Tibial artery (tissue), 4 donors: ENCODE results near the gene HOXC4.
"Not testable (repeated sequence)": the region's sequence is repeated elsewhere in the genome, so short reads cannot be mapped to it uniquely, and the experiment has no call there.

Experiments
- DNase-seq, 2 donors: peaks; one replicate each; pipeline ENCODE4 v3.0.0-alpha.2; 2019
- H3K27ac ChIP-seq, 2 donors: fragments of 200-600 bp; sonication (generic) in 1 of 2; 1 replicate in 1 of 2; 2 replicates in 1 of 2; pipeline ENCODE4 v1.5.1; 2018 to 2019; ENCODE audit warnings: mild to moderate bottlenecking in 1 of 2
- H3K27me3 ChIP-seq, 2 donors: fragments of 200-600 bp; sonication (generic) in 1 of 2; one replicate each; pipeline versions ENCODE4 v1.5.1 to v1.6.0; 2016 to 2019
- H3K36me3 ChIP-seq, 3 donors: fragments of 200-600 bp; sonication (generic) in 2 of 3; one replicate each; pipeline ENCODE4 v1.5.1; 2016 to 2019; ENCODE audit warnings: mild to moderate bottlenecking in 2 of 3
- H3K4me1 ChIP-seq, 4 donors: fragments of 200-600 bp; sonication (generic) in 2 of 4; 1 replicate in 3 of 4; 2 replicates in 1 of 4; pipeline ENCODE4 v1.5.1; 2016 to 2019
- H3K4me3 ChIP-seq, 2 donors: fragments of 200-600 bp; sonication (generic) in 1 of 2; 1 replicate in 1 of 2; 2 replicates in 1 of 2; pipeline ENCODE4 v1.5.1; 2018 to 2019; ENCODE audit warnings: mild to moderate bottlenecking in 2 of 2
- H3K9me3 ChIP-seq, 3 donors: fragments of 200-600 bp; sonication (generic) in 1 of 3; one replicate each; pipeline ENCODE4 v1.5.1; 2016 to 2019
- intact Hi-C: fragments of 100-400 bp; cut with DNase I; formaldehyde crosslinking; loops from one replicate; pipeline ENCODE4 v1.15.0; 2023; ENCODE audit warnings: low total_unique reads
- TF ChIP-seq, protein P1 (sequence below), 2 experiments: fragments of 200-600 bp in 1 of 2; fragments of 450-650 bp in 1 of 2; IDR thresholded peaks; one replicate each; pipeline ENCODE4 v1.5.1; 2017 to 2019; ENCODE audit warnings: antibody characterized with exemption in 2 of 2, mild to moderate bottlenecking in 1 of 2, moderate library complexity in 1 of 2

HOXC4 gene

DNA sequence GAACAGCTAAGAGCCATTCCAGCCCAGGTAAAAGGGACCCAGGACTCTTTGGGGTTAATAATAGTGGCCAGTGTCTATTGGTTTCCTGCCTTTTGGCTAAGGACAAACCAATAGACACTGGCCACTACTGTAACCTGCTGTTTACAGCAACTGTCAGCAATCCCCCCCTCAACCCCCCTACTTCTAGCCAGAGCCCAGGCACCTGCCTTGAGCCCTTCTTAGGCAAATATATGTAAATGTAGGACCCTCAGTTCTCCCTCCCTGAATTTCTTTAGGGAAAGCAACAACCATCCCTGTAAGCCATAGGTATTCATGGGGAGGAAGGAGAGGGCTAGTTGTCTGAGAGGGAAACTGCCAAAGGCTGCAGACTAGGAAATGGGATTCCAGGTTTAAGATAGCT, 22.3 kb downstream of the HOXC4 start:
- TF ChIP-seq, protein P1, sequence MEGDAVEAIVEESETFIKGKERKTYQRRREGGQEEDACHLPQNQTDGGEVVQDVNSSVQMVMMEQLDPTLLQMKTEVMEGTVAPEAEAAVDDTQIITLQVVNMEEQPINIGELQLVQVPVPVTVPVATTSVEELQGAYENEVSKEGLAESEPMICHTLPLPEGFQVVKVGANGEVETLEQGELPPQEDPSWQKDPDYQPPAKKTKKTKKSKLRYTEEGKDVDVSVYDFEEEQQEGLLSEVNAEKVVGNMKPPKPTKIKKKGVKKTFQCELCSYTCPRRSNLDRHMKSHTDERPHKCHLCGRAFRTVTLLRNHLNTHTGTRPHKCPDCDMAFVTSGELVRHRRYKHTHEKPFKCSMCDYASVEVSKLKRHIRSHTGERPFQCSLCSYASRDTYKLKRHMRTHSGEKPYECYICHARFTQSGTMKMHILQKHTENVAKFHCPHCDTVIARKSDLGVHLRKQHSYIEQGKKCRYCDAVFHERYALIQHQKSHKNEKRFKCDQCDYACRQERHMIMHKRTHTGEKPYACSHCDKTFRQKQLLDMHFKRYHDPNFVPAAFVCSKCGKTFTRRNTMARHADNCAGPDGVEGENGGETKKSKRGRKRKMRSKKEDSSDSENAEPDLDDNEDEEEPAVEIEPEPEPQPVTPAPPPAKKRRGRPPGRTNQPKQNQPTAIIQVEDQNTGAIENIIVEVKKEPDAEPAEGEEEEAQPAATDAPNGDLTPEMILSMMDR (IDR thresholded peaks at IDR 0.05), result no peak
- H3K27ac ChIP-seq, result peak overlapping the region in 1 of 2 donors; percentile 94
- H3K9me3 ChIP-seq, result no peaks in the 10 kb centered on the region
- DNase-seq, result no peak
- H3K4me1 ChIP-seq, result peaks cover 0 to 15% (median 0%) of the 10 kb centered on the region in 4 donors
- H3K36me3 ChIP-seq, result no peaks in the 10 kb centered on the region
- H3K27me3 ChIP-seq, result no peaks in the 10 kb centered on the region
- intact Hi-C loops, result no loop called here
- H3K4me3 ChIP-seq, result no peak overlapping the region

GRCh38 chr12:54077843-54078242, 24.2 kb downstream of the HOXC4 start:
- Histone ChIP-seq H3K4me1 (peaks cover 0 to 28% (median 0%) of the 10 kb centered on the region in 4 donors), H3K27ac (peak overlapping the region; percentile 84 to 94), H3K4me3 (peak overlapping the region; percentile 33 to 48)
- H3K9me3 ChIP-seq, H3K27me3 ChIP-seq, intact Hi-C loops, H3K36me3 ChIP-seq, DNase-seq: not testable (repeated sequence)

- H3K4me1 ChIP-seq, result peaks cover 0 to 34% (median 0%) of the 10 kb centered on the region in 4 donors
- peak overlapping the region; percentile 84 to 94 for H3K27ac ChIP-seq
- H3K27me3 ChIP-seq, DNase-seq, H3K36me3 ChIP-seq, intact Hi-C loops, H3K9me3 ChIP-seq: not testable (repeated sequence)
- H3K4me3 ChIP-seq, result peak overlapping the region; percentile 32 to 49
Measured at GRCh38 chr12:54079115-54079514, 25.5 kb downstream of the HOXC4 start.

- Histone ChIP-seq H3K27ac (peak overlapping the region; percentile 84 to 94), H3K4me1 (peaks cover 0 to 34% (median 0%) of the 10 kb centered on the region in 4 donors), H3K4me3 (peak overlapping the region; percentile 6 to 49)
- intact Hi-C loops, H3K9me3 ChIP-seq, H3K36me3 ChIP-seq, DNase-seq, H3K27me3 ChIP-seq: not testable (repeated sequence)
Measured at GRCh38 chr12:54080008-54080924, 26.6 kb downstream of the HOXC4 start.

DNA sequence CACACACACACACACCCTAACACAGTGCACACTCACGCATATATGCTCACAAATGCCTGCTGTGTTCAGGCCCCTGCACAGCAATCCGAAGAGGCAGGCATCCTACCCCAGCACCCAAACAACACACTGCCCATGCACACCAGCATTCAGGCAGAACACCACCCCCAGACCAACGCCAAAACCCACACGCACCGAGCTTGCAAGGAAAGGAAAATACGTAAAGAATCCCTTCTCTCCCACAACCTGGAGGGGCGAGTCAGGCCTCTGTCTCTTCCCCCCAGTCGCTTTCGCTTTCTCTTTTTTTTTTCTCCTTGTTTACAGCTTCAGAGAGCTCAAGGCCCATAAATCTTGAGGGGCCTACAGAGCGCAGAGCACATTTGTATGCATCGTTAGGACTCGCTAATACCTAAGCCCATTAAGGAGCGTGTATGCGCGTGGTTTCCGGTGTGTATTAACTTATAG, 27.4 kb downstream of the HOXC4 start:
- peak overlapping the region; percentile 41 to 45 for H3K4me3 ChIP-seq
- DNase-seq, intact Hi-C loops, H3K36me3 ChIP-seq, H3K9me3 ChIP-seq, H3K27me3 ChIP-seq: not testable (repeated sequence)
- H3K4me1 ChIP-seq, result peaks cover 0 to 34% (median 0%) of the 10 kb centered on the region in 4 donors
- H3K27ac ChIP-seq, result peak overlapping the region; percentile 84 to 94

GRCh38 chr12:54081581-54082396, 28.2 kb downstream of the HOXC4 start:
- Histone ChIP-seq H3K4me1 (peaks cover 0 to 34% (median 0%) of the 10 kb centered on the region in 4 donors), H3K27ac (peak overlapping the region; percentile 84 to 94), H3K4me3 (peak overlapping the region; percentile 41 to 45)
- intact Hi-C loops, H3K36me3 ChIP-seq, H3K27me3 ChIP-seq, DNase-seq, H3K9me3 ChIP-seq: not testable (repeated sequence)

- Histone ChIP-seq H3K36me3 (no peaks in the 10 kb centered on the region), H3K27me3 (no peaks in the 10 kb centered on the region), H3K4me1 (peaks cover 0 to 31% (median 0%) of the 10 kb centered on the region in 4 donors), H3K9me3 (no peaks in the 10 kb centered on the region), H3K27ac (peak overlapping the region; percentile 84 to 94), H3K4me3 (peak overlapping the region; percentile 41 to 45)
- TF ChIP-seq, protein P1 (IDR thresholded peaks at IDR 0.05), result no peak
- DNase-seq, result no peak
- intact Hi-C loops, result no loop called here
Measured at GRCh38 chr12:54082397-54082892, 28.8 kb downstream of the HOXC4 start.

DNA sequence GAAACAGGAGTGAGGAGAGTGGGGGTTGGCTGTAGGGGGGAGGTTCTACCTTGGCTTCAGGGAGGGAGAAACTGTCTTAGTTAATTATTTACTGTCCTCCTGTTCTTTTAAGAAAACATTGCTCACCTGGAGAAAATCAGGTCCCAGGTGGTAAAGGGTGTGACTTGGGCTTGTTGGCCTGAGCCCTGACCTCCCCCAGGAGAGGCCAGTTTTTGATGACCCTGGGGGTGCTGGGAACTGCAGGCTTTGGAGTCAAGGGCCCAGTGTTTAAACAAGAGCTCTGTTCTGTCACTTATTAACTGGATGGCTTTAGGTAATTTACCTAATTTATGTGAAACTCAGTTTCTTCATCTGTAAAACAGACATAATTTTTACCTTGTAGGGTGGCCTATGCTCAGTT, 34.4 kb downstream of the HOXC4 start:
- H3K36me3 ChIP-seq, H3K4me3 ChIP-seq, H3K9me3 ChIP-seq, DNase-seq, H3K27me3 ChIP-seq, H3K27ac ChIP-seq, intact Hi-C loops: not testable (repeated sequence)
- H3K4me1 ChIP-seq, result peaks cover 0 to 12% (median 4%) of the 10 kb centered on the region in 4 donors

GRCh38 chr12:54089465-54089864, 35.8 kb downstream of the HOXC4 start:
- H3K27me3 ChIP-seq, H3K9me3 ChIP-seq, H3K4me3 ChIP-seq, H3K36me3 ChIP-seq, intact Hi-C loops, H3K27ac ChIP-seq, H3K4me1 ChIP-seq, DNase-seq: not testable (repeated sequence)

- DNase-seq, intact Hi-C loops, H3K4me1 ChIP-seq, H3K27ac ChIP-seq, H3K9me3 ChIP-seq, H3K27me3 ChIP-seq, H3K36me3 ChIP-seq: not testable (repeated sequence)
- peak overlapping the region; percentile 34 to 53 for H3K4me3 ChIP-seq
Measured at GRCh38 chr12:54090312-54090711, 36.7 kb downstream of the HOXC4 start.

- H3K27ac ChIP-seq, DNase-seq, H3K27me3 ChIP-seq, intact Hi-C loops, H3K9me3 ChIP-seq, H3K4me3 ChIP-seq, H3K36me3 ChIP-seq, H3K4me1 ChIP-seq: not testable (repeated sequence)
Measured at GRCh38 chr12:54092943-54093342, 39.3 kb downstream of the HOXC4 start.
